ENCODE data around the gene PDZRN3. TPM values are rescaled to one million over a fixed set of nuclear protein-coding genes. Genes with fewer than 3 reads are reported as not detected.

PDZRN3 gene
- total RNA-seq, 3 donors from 2014 or later, result 0.13 to 0.23 (median 0.22) TPM

DNA sequence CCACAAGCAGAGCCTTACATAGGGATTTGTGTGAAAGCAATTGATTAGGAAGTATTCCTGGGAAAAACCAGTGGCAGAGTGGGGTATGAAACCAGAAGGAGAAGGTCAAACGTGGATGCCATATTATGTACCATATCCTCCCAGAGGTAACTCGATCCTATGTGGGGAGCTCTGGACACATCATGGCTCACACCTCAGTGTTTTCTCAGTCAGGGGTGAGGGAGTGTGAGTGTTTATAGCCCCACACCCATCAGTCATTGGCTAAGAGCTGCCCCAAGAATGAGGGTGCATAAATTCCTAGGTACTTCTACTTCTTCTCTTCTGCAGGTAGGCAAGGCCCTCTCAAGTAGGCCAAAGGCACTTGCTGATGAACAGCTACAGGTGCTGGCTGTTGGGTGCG lies 28.2 kb upstream of the PDZRN3 start:
- Mint-ChIP-seq H3K4me3 (no peak overlapping the region), H3K36me3 (ENCODE audit: insufficient read depth) (no peaks in the 10 kb centered on the region), H3K9me3 (no peaks in the 10 kb centered on the region), H3K4me1 (ENCODE audit: low read depth) (no peaks in the 10 kb centered on the region), H3K27me3 (ENCODE audit: low read depth) (no peaks in the 10 kb centered on the region)
- no peak for DNase-seq
- no peak for ATAC-seq

GRCh38 chr3:73637042-73637441 lies 12.3 kb upstream of the PDZRN3 start:
- DNase-seq, result no peak

DNA sequence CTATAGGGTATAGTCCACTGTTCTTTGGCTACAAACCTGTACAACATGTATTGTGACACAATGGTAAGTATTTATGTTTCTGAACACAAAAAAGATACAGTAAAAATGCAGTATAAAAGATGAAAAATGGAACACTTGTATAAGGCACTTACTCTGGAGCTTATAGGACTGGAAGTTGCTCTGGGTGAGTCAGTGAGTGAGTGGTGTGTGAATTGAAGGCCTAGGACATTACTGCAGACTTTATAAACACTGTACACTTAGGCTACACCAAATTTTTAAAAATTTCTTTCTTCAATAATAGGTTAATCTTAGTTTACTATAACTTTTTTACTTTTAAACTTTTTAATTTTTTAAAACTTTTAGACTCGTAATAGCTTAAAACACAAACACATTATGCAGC lies 10.5 kb upstream of the PDZRN3 start:
- H3K27me3 Mint-ChIP-seq (ENCODE audit: low read depth), result no peaks in the 10 kb centered on the region
- no peaks in the 10 kb centered on the region for H3K9me3 Mint-ChIP-seq
- DNase-seq (no peak), ATAC-seq (no peak)
- no peaks in the 10 kb centered on the region for H3K36me3 Mint-ChIP-seq (ENCODE audit: insufficient read depth)
- H3K4me1 Mint-ChIP-seq (ENCODE audit: low read depth), result no peaks in the 10 kb centered on the region
- no peak overlapping the region for H3K4me3 Mint-ChIP-seq

More at GRCh38 chr3:73637042-73637441, 12.3 kb upstream of the PDZRN3 start:
- Mint-ChIP-seq H3K36me3 (ENCODE audit: insufficient read depth) (no peaks in the 10 kb centered on the region), H3K4me3 (no peak overlapping the region), H3K4me1 (ENCODE audit: low read depth) (no peaks in the 10 kb centered on the region), H3K9me3 (no peaks in the 10 kb centered on the region), H3K27me3 (ENCODE audit: low read depth) (no peaks in the 10 kb centered on the region)
- ATAC-seq, result no peak

GRCh38 chr3:73633916-73634344 lies 9.2 kb upstream of the PDZRN3 start:
- no peaks in the 10 kb centered on the region for H3K27me3 Mint-ChIP-seq (ENCODE audit: low read depth)
- H3K4me1 Mint-ChIP-seq (ENCODE audit: low read depth), result no peaks in the 10 kb centered on the region
- DNase-seq (no peak), ATAC-seq (no peak)
- no peaks in the 10 kb centered on the region for H3K9me3 Mint-ChIP-seq
- H3K36me3 Mint-ChIP-seq (ENCODE audit: insufficient read depth), result no peaks in the 10 kb centered on the region
- no peak overlapping the region for H3K4me3 Mint-ChIP-seq

DNA sequence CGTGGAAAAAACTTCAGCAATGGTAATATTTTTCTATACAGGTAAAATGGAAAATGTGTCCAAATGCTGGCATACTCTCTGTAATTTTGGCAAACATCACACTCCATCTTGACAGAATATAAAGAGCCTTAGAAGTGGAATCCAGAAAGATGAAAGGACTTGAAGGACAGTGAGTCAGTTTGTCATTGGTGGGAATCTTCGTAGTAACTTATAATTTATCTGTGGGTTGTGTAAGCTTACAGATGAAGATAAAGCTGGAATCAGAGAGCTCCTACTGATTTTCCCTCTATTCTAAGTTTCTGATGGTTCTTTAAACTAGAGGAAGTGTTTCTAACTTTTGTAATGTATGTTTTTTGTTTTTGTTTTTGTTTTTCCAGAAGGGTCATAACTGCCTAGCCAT lies 8.7 kb upstream of the PDZRN3 start:
- no peaks in the 10 kb centered on the region for H3K4me1 Mint-ChIP-seq (ENCODE audit: low read depth)
- no peak for ATAC-seq
- DNase-seq, result no peak
- no peaks in the 10 kb centered on the region for H3K36me3 Mint-ChIP-seq (ENCODE audit: insufficient read depth)
- H3K27me3 Mint-ChIP-seq (ENCODE audit: low read depth), result no peaks in the 10 kb centered on the region
- H3K4me3 Mint-ChIP-seq, result no peak overlapping the region
- H3K9me3 Mint-ChIP-seq, result no peaks in the 10 kb centered on the region

DNA sequence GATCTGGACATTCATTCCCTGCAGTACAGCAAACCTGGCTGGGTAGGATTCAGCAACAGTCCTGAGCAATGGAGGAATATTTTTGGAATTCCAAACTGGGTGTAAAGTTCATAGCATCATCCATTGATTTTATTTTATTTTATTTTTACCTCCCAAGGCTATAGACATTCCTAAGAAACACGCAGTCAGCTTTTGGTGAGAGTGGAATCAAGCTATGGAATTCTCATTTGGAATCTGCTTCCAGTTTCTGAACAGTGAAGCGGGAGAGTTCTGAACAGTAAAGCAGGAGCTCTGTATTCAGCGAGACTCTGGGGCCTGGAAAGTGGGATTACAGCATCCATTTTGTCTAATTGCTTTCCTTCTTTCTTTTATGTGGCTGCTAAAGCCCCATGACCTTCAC lies 1.4 kb upstream of the PDZRN3 start:
- Mint-ChIP-seq H3K4me3 (no peak overlapping the region), H3K36me3 (ENCODE audit: insufficient read depth) (no peaks in the 10 kb centered on the region), H3K4me1 (ENCODE audit: low read depth) (no peaks in the 10 kb centered on the region), H3K9me3 (no peaks in the 10 kb centered on the region), H3K27me3 (ENCODE audit: low read depth) (peaks cover 12% of the 10 kb centered on the region)
- ATAC-seq (no peak), DNase-seq (no peak)

- no peaks in the 10 kb centered on the region for H3K9me3 Mint-ChIP-seq
These were observed 522 bp downstream of the PDZRN3 start for GRCh38 chr3:73624017-73624820.

DNA sequence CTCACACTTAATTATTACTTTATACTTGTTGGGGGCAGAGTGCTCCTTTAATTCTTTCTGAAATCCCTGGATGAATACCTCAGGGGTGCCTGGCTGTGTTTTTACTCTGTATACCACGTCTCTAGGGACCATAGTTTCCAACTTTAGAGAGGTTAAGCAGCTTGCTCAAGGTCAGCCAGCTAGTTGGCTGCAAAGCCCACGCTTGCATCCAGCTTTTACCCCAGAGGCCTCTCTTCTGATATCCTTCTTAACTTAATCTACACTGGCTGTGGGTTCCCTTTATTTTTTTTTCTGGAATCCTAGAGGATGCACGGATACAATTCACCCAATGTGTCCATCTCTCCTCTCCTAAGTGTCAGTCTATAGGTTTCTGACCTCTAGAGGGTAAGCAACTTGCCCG lies 1.4 kb downstream of the PDZRN3 start:
- Mint-ChIP-seq H3K4me1 (ENCODE audit: low read depth) (no peaks in the 10 kb centered on the region), H3K9me3 (no peaks in the 10 kb centered on the region), H3K27me3 (ENCODE audit: low read depth) (peaks cover 12% of the 10 kb centered on the region), H3K4me3 (no peak overlapping the region), H3K36me3 (ENCODE audit: insufficient read depth) (no peaks in the 10 kb centered on the region)
- no peak for ATAC-seq
- no peak for DNase-seq

More at GRCh38 chr3:73624017-73624820, 522 bp downstream of the PDZRN3 start:
- no peaks in the 10 kb centered on the region for H3K36me3 Mint-ChIP-seq (ENCODE audit: insufficient read depth)
- no peak for DNase-seq
- H3K27me3 Mint-ChIP-seq (ENCODE audit: low read depth), result peaks cover 12% of the 10 kb centered on the region
- no peaks in the 10 kb centered on the region for H3K4me1 Mint-ChIP-seq (ENCODE audit: low read depth)
- no peak overlapping the region for H3K4me3 Mint-ChIP-seq
- no peak for ATAC-seq

DNA sequence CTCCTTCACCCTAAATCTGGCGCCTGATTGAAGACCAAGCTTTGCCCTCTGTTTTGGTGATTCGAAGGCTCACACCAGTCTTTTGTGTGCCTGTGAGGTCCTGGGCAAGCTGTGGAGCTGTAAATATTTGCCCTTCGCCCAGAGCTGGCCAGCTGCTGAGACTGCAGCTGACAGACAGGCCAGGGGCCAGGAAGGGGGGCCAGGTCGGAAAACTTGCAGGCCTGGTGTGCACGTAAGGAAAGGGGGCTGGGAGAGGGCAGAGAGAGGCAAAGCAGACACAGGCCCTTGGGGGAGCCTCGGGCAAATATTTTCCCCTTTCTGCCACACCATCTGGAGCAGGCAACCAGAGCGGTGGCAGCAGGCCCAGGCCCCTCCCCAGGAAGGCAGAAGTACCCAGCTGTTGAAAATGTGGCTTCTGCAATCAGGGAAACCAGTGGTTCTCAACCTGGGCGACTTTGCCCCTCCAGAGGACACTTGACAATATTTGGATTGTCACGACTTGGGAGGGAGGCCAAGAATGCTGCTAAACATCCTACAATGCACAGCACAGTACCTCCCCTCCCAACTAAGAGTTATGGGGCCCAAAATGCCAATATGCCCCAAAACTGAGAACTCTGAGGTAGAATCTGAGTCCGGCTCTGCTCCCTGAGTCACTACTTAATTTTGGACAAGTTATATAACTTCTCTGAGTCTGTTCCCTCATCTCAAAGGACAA lies 2.5 kb downstream of the PDZRN3 start:
- ATAC-seq (no peak), DNase-seq (no peak)
- peaks cover 12% of the 10 kb centered on the region for H3K27me3 Mint-ChIP-seq (ENCODE audit: low read depth)
- H3K9me3 Mint-ChIP-seq, result no peaks in the 10 kb centered on the region
- H3K4me1 Mint-ChIP-seq (ENCODE audit: low read depth), result no peaks in the 10 kb centered on the region
- H3K36me3 Mint-ChIP-seq (ENCODE audit: insufficient read depth), result no peaks in the 10 kb centered on the region
- no peak overlapping the region for H3K4me3 Mint-ChIP-seq

DNA sequence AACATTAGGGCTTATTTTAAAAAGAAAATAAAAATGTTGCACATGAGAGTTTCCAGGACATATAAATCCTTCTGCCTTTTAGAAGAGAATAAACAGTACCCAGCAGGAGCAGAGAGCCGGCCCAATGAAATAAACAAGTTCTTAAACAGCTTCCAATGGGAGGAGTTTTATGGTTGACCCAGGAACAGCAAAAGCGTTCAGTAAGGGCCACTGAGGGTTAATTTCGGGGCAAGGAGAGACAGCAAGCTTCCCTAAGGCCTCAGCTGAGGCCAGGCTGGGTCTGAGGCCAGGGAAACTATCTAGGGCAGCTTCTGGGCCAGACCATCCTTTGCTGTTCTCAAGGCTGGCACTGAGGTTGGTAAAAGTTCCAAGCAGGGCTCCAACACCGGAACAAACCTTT lies 3.4 kb downstream of the PDZRN3 start:
- Mint-ChIP-seq H3K9me3 (no peaks in the 10 kb centered on the region), H3K4me3 (no peak overlapping the region), H3K36me3 (ENCODE audit: insufficient read depth) (no peaks in the 10 kb centered on the region), H3K4me1 (ENCODE audit: low read depth) (no peaks in the 10 kb centered on the region), H3K27me3 (ENCODE audit: low read depth) (peaks cover 12% of the 10 kb centered on the region)
- ATAC-seq (no peak), DNase-seq (no peak)

- Mint-ChIP-seq H3K36me3 (ENCODE audit: insufficient read depth) (no peaks in the 10 kb centered on the region), H3K27me3 (ENCODE audit: low read depth) (peaks cover 2% of the 10 kb centered on the region), H3K4me1 (ENCODE audit: low read depth) (no peaks in the 10 kb centered on the region), H3K9me3 (no peaks in the 10 kb centered on the region), H3K4me3 (no peak overlapping the region)
- DNase-seq (no peak), ATAC-seq (no peak)
These were observed 6.3 kb downstream of the PDZRN3 start for GRCh38 chr3:73618461-73618860.

- DNase-seq, result no peak
- no peak for ATAC-seq
- H3K9me3 Mint-ChIP-seq, result no peaks in the 10 kb centered on the region
- no peak overlapping the region for H3K4me3 Mint-ChIP-seq
- H3K27me3 Mint-ChIP-seq (ENCODE audit: low read depth), result no peaks in the 10 kb centered on the region
- H3K36me3 Mint-ChIP-seq (ENCODE audit: insufficient read depth), result no peaks in the 10 kb centered on the region
- H3K4me1 Mint-ChIP-seq (ENCODE audit: low read depth), result no peaks in the 10 kb centered on the region
These were observed 8.7 kb downstream of the PDZRN3 start for GRCh38 chr3:73616056-73616455.

GRCh38 chr3:73614419-73614818 lies 10.3 kb downstream of the PDZRN3 start:
- DNase-seq, result no peak
- H3K9me3 Mint-ChIP-seq, result no peaks in the 10 kb centered on the region
- H3K4me1 Mint-ChIP-seq (ENCODE audit: low read depth), result no peaks in the 10 kb centered on the region
- ATAC-seq, result no peak
- H3K27me3 Mint-ChIP-seq (ENCODE audit: low read depth), result no peaks in the 10 kb centered on the region
- H3K36me3 Mint-ChIP-seq (ENCODE audit: insufficient read depth), result no peaks in the 10 kb centered on the region
- no peak overlapping the region for H3K4me3 Mint-ChIP-seq

GRCh38 chr3:73611176-73611575 lies 13.6 kb downstream of the PDZRN3 start:
- DNase-seq, result no peak
- Mint-ChIP-seq H3K27me3 (ENCODE audit: low read depth) (no peaks in the 10 kb centered on the region), H3K4me3 (no peak overlapping the region), H3K4me1 (ENCODE audit: low read depth) (no peaks in the 10 kb centered on the region), H3K36me3 (ENCODE audit: insufficient read depth) (no peaks in the 10 kb centered on the region), H3K9me3 (no peaks in the 10 kb centered on the region)
- ATAC-seq, result no peak

GRCh38 chr3:73610493-73610892 lies 14.2 kb downstream of the PDZRN3 start:
- Mint-ChIP-seq H3K27me3 (ENCODE audit: low read depth) (no peaks in the 10 kb centered on the region), H3K4me1 (ENCODE audit: low read depth) (no peaks in the 10 kb centered on the region), H3K36me3 (ENCODE audit: insufficient read depth) (no peaks in the 10 kb centered on the region), H3K4me3 (no peak overlapping the region), H3K9me3 (no peaks in the 10 kb centered on the region)
- DNase-seq (no peak), ATAC-seq (no peak)
